Calu3 (cell line): ENCODE results near the gene PDPR. TPM values are rescaled to one million over a fixed set of nuclear protein-coding genes. Genes with fewer than 3 reads are reported as not detected.
"Not testable (repeated sequence)": the region's sequence is repeated elsewhere in the genome, so short reads cannot be mapped to it uniquely, and the experiment has no call there.

Experiments
- BruUV-seq: library from RNA; stranded (reverse); fragments of 400-500 nt; replicated peaks from 2 replicates; lab custom pipeline; 2021; lab: Mats Ljungman, UMichigan
- CTCF ChIA-PET: fragments of 300-600 bp; sonication (Branson Sonifier 250); formaldehyde crosslinking; loops from one replicate; lab custom pipeline; 2022; ENCODE audit warnings: antibody characterized with exemption; lab: Charles Lee
- DNase-seq: peaks from one replicate; pipeline ENCODE4 v3.0.0; 2022
- H3K27ac Mint-ChIP-seq: one replicate; pipeline ENCODE4 v1.8.0; 2022; ENCODE audit warnings: mixed read lengths; ENCODE audit not compliant: unreplicated experiment
- H3K27me3 Mint-ChIP-seq: one replicate; pipeline ENCODE4 v1.8.0; 2022; ENCODE audit warnings: mixed read lengths; ENCODE audit not compliant: unreplicated experiment
- H3K36me3 Mint-ChIP-seq: one replicate; pipeline ENCODE4 v1.8.0; 2022; ENCODE audit warnings: mild to moderate bottlenecking, moderate library complexity, mixed read lengths; ENCODE audit not compliant: insufficient read depth, unreplicated experiment
- H3K4me1 Mint-ChIP-seq: one replicate; pipeline ENCODE4 v1.8.0; 2022; ENCODE audit warnings: mild to moderate bottlenecking, low read depth, mixed read lengths; ENCODE audit not compliant: unreplicated experiment
- H3K4me3 Mint-ChIP-seq: one replicate; pipeline ENCODE4 v1.8.0; 2022; ENCODE audit warnings: mild to moderate bottlenecking, low read depth, moderate library complexity, mixed read lengths; ENCODE audit not compliant: unreplicated experiment
- H3K9me3 Mint-ChIP-seq: one replicate; pipeline ENCODE4 v1.8.0; 2022; ENCODE audit warnings: low read depth, mixed read lengths; ENCODE audit not compliant: unreplicated experiment
- intact Hi-C: fragments of 100-400 bp; cut with micrococcal nuclease; formaldehyde crosslinking; loops from one replicate; pipeline ENCODE4 v1.10.0; 2022; ENCODE audit not compliant: unreplicated experiment
- total RNA-seq: library from RNA; stranded (reverse); gene quantifications from 2 replicates; pipeline ENCODE4 v1.2.3, GENCODE V29; 2022

The PDPR gene
- total RNA-seq, 1 experiment from 2014 or later = 30.3 TPM

DNA sequence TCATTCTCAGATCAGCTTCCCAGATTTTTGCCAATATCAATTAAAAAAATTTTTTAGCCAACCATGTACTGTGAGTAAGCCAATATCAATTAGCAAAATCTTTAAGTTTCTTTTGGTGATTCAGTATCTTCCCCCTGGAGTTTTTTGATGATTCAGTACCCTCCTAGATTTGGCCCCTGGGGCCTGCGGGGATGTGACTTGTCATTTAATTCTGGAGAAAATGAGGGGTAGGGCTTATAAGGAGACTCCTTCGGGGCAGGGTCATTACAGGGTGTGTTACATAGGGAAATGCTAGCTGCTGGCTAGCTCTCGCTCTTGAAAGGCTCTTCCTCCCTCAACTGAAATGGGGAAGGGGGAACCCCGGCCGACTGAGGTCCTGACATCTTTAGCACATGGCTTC, 76.4 kb downstream of the PDPR start:
- H3K27ac Mint-ChIP-seq, H3K4me3 Mint-ChIP-seq, H3K27me3 Mint-ChIP-seq, DNase-seq, intact Hi-C loops, H3K36me3 Mint-ChIP-seq, H3K9me3 Mint-ChIP-seq, CTCF ChIA-PET, H3K4me1 Mint-ChIP-seq, BruUV-seq: not testable (repeated sequence)

DNA sequence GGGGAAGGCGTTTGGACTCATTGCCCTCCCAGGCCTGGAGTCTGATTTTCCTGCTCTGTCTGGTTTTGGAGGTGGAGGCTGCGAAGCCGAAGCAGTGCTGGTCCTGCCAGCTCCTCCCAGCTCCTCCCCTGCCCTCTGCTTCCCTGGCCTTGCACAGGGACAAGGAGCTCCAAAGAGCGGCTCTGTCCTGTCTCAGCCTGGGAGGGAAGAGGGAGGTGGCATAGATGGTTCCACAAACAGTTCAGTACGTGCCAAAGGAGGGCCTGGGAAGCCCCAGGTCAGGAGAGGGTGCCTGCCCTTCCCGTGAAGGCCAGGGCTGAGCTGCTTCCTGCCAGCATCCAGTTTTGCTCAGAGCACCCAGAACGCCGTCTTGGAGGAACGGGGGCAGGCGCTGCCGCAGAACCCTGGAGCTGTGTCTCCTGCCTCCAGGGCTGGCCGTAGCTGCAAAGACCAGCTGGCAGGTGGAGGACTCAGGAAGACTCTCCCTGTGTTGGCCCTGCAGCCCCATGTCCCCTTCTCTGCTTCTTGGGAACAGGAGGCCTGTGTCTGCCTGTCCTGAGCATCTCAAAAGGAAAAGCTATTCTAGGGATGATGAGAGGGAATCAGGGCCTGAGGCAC, 82.7 kb downstream of the PDPR start:
- H3K36me3 Mint-ChIP-seq, H3K9me3 Mint-ChIP-seq, CTCF ChIA-PET, DNase-seq, BruUV-seq, H3K27me3 Mint-ChIP-seq, H3K27ac Mint-ChIP-seq, intact Hi-C loops, H3K4me3 Mint-ChIP-seq, H3K4me1 Mint-ChIP-seq: not testable (repeated sequence)

DNA sequence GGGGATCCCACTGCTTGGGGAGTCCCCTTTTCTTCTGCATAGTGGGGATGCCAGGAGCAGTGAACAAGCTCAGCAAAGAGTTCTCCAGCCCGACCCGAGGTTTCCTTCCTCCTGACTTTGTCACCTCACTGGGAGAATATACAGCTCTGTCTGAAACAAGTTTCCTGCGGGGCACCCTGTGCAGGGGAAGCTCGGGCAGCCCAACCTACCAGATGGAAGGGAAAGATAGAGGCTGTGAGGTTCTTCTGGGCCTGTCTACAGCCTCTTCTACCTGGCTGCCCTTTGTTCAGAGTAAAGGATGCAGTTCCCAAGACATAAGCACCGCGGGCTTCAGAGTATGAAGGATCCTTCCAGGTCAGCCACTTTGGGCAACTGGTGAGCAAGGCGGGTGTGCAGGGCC, 83.5 kb downstream of the PDPR start:
- BruUV-seq, H3K27ac Mint-ChIP-seq, CTCF ChIA-PET, H3K9me3 Mint-ChIP-seq, H3K27me3 Mint-ChIP-seq, H3K4me1 Mint-ChIP-seq, H3K4me3 Mint-ChIP-seq, H3K36me3 Mint-ChIP-seq, DNase-seq, intact Hi-C loops: not testable (repeated sequence)

DNA sequence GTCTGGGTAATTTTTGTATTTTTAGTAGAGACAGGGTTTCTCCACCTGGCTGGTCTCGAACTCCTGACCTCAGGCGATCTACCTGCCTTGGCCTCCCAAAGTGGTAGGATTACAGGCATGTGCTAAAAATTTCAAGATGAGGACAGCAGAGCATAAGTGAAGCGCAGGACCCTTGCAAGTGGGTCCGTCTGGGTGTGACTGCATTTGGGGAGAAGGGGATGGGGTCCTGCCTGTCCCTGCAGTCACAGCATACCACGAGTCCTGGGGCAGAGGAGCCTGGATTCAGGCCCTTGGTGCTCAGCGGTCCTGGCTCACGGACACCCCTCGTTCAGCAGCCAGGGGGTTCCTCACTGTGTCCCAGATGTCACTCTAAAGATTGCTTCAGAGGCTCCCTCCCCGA, 84.1 kb downstream of the PDPR start:
- CTCF ChIA-PET, H3K27me3 Mint-ChIP-seq, H3K27ac Mint-ChIP-seq, DNase-seq, H3K4me3 Mint-ChIP-seq, BruUV-seq, intact Hi-C loops, H3K9me3 Mint-ChIP-seq, H3K36me3 Mint-ChIP-seq, H3K4me1 Mint-ChIP-seq: not testable (repeated sequence)

DNA sequence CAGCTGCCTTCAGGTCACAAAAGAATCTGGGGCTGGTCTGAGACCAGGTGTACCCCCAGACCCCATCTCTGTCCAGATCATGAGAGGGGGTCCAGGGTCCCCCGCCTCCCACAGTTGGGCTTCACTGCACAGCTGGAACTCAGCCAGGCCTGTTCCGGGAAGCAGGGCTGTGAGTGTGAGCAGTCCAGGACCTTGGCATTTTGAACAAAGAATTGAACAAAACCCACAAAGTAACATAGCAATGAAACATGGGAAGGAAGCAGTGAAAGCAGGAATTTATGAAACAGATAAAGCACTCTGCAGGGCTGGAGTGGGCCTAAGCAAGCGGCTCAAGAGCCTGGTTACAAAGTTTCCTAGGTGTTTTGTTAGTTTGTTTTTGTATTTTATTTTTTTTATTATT, 84.5 kb downstream of the PDPR start:
- BruUV-seq, intact Hi-C loops, H3K27ac Mint-ChIP-seq, H3K9me3 Mint-ChIP-seq, H3K4me3 Mint-ChIP-seq, H3K36me3 Mint-ChIP-seq, H3K27me3 Mint-ChIP-seq, CTCF ChIA-PET, DNase-seq, H3K4me1 Mint-ChIP-seq: not testable (repeated sequence)

DNA sequence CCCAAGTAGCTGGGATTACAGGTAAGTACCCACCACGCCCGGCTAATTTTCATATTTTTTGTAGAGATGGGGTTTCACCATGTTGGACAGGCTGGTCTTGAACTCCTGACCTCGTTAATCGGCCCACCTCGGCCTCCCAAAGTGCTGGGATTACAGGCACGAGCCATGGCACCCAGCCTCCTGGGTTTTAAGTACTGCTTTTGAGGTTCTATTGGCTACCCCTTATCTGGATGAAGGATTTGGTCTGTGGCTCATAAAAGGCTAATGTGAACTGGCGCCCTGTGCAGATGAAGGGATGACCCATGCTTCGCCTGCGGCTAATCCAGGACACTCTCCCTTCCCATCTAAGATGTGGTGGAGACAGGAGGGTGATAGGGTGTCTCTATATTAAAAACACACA, 85.0 kb downstream of the PDPR start:
- H3K4me1 Mint-ChIP-seq, H3K9me3 Mint-ChIP-seq, H3K36me3 Mint-ChIP-seq, H3K27ac Mint-ChIP-seq, CTCF ChIA-PET, BruUV-seq, H3K4me3 Mint-ChIP-seq, intact Hi-C loops, H3K27me3 Mint-ChIP-seq, DNase-seq: not testable (repeated sequence)

DNA sequence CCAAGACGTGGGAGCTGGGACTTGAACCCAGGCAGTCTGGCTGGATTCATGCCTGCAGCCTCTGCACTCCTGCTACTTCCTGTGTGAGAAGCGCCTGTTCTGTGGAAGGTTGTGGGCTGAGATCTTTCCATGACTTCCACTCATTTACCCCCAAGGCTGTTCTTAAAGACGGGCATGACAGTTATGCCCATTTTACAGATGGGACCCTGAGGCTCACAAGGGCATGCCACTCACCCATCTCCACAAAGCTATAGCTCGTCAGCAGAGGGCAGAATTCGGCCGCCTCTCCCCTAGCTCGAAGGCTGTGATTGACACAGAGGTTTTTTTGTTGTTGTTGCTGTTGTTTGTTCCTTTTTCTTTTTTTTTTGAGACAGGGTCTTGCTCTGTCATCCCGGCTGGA, 85.9 kb downstream of the PDPR start:
- H3K4me1 Mint-ChIP-seq, intact Hi-C loops, H3K4me3 Mint-ChIP-seq, H3K36me3 Mint-ChIP-seq, CTCF ChIA-PET, DNase-seq, H3K9me3 Mint-ChIP-seq, H3K27ac Mint-ChIP-seq, H3K27me3 Mint-ChIP-seq: not testable (repeated sequence)
- BruUV-seq = TSS peak; percentile 19

DNA sequence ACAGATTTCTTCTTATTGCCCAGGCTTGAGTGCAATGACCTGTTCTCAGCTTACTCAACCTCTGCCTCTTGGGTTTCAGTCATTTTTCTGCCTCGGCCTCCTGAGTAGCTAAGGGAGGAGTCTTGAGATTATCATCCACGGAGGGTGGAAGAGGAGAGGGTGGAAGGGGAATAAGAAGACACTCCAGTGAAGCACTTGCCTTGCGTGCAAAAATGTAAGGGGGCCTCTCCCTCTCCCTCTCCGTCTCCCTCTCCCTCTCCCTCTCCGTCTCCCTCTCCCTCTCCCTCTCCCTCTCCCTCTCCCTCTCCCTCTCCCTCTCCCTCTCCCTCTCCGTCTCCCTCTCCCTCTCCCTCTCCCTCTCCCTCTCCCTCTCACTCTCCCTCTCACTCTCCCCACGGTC, 89.4 kb downstream of the PDPR start:
- H3K27ac Mint-ChIP-seq, H3K9me3 Mint-ChIP-seq, CTCF ChIA-PET, H3K4me1 Mint-ChIP-seq, BruUV-seq, H3K4me3 Mint-ChIP-seq, H3K27me3 Mint-ChIP-seq, intact Hi-C loops, DNase-seq: not testable (repeated sequence)
- H3K36me3 Mint-ChIP-seq = peaks cover 10% of the 10 kb centered on the region

DNA sequence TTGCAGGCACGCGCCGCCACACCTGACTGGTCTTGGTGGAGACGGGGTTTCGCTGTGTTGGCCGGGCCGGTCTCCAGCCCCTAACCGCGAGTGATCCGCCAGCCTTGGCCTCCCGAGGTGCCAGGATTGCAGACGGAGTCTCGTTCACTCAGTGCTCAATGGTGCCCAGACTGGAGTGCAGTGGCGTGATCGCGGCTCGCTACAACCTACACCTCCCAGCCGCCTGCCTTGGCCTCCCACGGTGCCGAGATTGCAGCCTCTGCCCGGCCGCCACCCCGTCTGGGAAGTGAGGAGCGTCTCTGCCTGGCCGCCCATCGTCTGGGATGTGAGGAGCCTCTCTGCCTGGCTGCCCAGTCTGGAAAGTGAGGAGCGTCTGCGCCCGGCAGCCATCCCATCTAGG, 89.9 kb downstream of the PDPR start:
- not testable (repeated sequence) for BruUV-seq, H3K27ac Mint-ChIP-seq

DNA sequence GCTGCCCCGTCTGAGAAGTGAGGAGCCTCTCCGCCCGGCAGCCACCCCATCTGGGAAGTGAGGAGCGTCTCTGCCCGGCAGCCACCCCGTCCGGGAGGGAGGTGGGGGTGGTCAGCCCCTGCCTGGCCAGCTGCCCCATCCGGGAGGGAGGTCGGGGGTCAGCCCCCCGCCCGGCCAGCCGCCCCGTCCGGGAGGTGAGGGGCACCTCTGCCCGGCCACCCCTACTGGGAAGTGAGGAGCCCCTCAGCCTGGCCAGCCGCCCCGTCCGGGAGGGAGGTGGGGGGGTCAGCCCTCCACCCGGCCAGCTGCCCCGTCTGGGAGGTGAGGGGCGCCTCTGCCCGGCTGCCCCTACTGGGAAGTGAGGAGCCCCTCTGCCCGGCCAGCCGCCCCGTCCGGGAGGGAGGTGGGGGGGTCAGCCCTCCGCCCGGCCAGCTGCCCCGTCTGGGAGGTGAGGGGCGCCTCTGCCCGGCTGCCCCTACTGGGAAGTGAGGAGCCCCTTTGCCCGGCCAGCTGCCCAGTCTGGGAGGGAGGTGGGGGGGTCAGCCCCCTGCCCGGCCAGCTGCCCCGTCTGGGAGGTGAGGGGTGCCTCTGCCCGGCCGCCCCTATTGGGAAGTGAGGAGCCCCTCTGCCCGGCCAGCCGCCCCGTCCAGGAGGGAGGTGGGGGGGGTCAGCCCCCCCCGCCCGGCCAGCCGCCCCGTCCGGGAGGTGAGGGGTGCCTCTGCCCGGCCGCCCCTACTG, 90.7 kb downstream of the PDPR start:
- H3K4me3 Mint-ChIP-seq, CTCF ChIA-PET: not testable (repeated sequence)

More for the DNA sequence above, 89.9 kb downstream of the PDPR start:
- H3K4me3 Mint-ChIP-seq, H3K9me3 Mint-ChIP-seq, CTCF ChIA-PET, DNase-seq, intact Hi-C loops, H3K4me1 Mint-ChIP-seq, H3K27me3 Mint-ChIP-seq: not testable (repeated sequence)
- peaks cover 10% of the 10 kb centered on the region for H3K36me3 Mint-ChIP-seq

More for the DNA sequence above, 90.7 kb downstream of the PDPR start:
- H3K27me3 Mint-ChIP-seq, H3K27ac Mint-ChIP-seq, H3K9me3 Mint-ChIP-seq, BruUV-seq, intact Hi-C loops, H3K4me1 Mint-ChIP-seq, DNase-seq: not testable (repeated sequence)
- peaks cover 14% of the 10 kb centered on the region for H3K36me3 Mint-ChIP-seq
